K562 (cell line): ENCODE data around the gene PRKAG2. TPM values are rescaled to one million over a fixed set of nuclear protein-coding genes. Genes with fewer than 3 reads are reported as not detected.

Experiments
- ADNP ChIP-seq: fragments of 200-800 bp; sonication (Bioruptor generic); IDR thresholded peaks from 2 replicates; pipeline ENCODE4 v1.6.1; 2016; ENCODE audit warnings: missing genetic modification characterization, missing compliant biosample characterization
- CEBPB ChIP-seq: fragments of 450-650 bp; IDR thresholded peaks from 2 replicates; pipeline ENCODE4 v1.6.1; 2016; ENCODE audit warnings: missing genetic modification characterization, missing compliant biosample characterization
- ETV5 ChIP-seq: sonication (generic); formaldehyde crosslinking; IDR thresholded peaks from 2 replicates; pipeline ENCODE4 v1.4.0; 2020; ENCODE audit warnings: low read depth, mild to moderate bottlenecking, missing genetic modification reagents
- IFI16 ChIP-seq: fragments of 250-450 bp; sonication (Bioruptor Pico); IDR thresholded peaks from 2 replicates; pipeline ENCODE4 v2.1.2; 2022; ENCODE audit warnings: mild to moderate bottlenecking, inconsistent platforms
- REST ChIP-seq, 2 experiments: fragments of 450-650 bp; formaldehyde crosslinking in 1 of 2; IDR thresholded peaks; 2 replicates each; pipeline versions ENCODE4 v1.4.0 to v1.6.1; 2014 to 2020; ENCODE audit warnings: mild to moderate bottlenecking in 2 of 2, borderline replicate concordance in 1 of 2, low read depth in 1 of 2
- RNF219 ChIP-seq: fragments of 250-450 bp; sonication (Bioruptor Pico); IDR thresholded peaks from 2 replicates; pipeline ENCODE4 v1.5.0; 2022; ENCODE audit warnings: mild to moderate bottlenecking
- STAT5B ChIP-seq: fragments of 250-450 bp; sonication (Bioruptor Pico); IDR thresholded peaks from 2 replicates; pipeline ENCODE4 v1.8.0; 2021; ENCODE audit warnings: mild to moderate bottlenecking, inconsistent platforms
- TBP ChIP-seq: optimal IDR thresholded peaks from 2 replicates; pipeline ENCODE3; 2011; ENCODE audit warnings: low read depth, low read length, improper control_type of control experiment
- THAP12 ChIP-seq: fragments of 250-450 bp; sonication (Bioruptor Pico); IDR thresholded peaks from 2 replicates; pipeline ENCODE4 v1.9.0; 2021; ENCODE audit warnings: mild to moderate bottlenecking, inconsistent platforms
- polyA plus RNA-seq, 8 experiments: library from polyadenylated mRNA; depleted of rRNA in 4 of 8; stranded (reverse) in 5 of 8; unstranded in 3 of 8; fragments of >200 nt; fragmentation: Nextera tagmentation in 2 of 8; fragmentation: Illumina TruSeq in 1 of 8; extraction: Ambion mirVana in 2 of 8; extraction: Trizol in 1 of 8; gene quantifications; 2 replicates each; pipeline versions ENCODE4 v1.2.1 to v1.2.3, GENCODE V29; 2011 to 2014; ENCODE audit warnings: inconsistent platforms in 1 of 8, missing spikeins in 1 of 8
- total RNA-seq, 7 experiments: library from RNA; depleted of rRNA in 6 of 7; stranded (reverse); fragments of >200 nt in 6 of 7; fragmentation: Illumina TruSeq in 2 of 7; extraction: Trizol in 2 of 7; gene quantifications; 2 replicates each; pipeline versions ENCODE4 v1.2.1 to v1.2.3, GENCODE V29; 2011 to 2021; ENCODE audit warnings: low replicate concordance in 1 of 7
- TF ChIP-seq, protein P1 (sequence below): fragments of 450-650 bp; IDR thresholded peaks from 2 replicates; pipeline ENCODE4 v1.6.1; 2016

PRKAG2 gene
- total and polyA plus RNA-seq, 9 of the 15 experiments (the other 6 are each of a cell fraction or from before 2014, with no cell fraction given) = 0.99 to 5.6 (median 3.3) TPM

DNA sequence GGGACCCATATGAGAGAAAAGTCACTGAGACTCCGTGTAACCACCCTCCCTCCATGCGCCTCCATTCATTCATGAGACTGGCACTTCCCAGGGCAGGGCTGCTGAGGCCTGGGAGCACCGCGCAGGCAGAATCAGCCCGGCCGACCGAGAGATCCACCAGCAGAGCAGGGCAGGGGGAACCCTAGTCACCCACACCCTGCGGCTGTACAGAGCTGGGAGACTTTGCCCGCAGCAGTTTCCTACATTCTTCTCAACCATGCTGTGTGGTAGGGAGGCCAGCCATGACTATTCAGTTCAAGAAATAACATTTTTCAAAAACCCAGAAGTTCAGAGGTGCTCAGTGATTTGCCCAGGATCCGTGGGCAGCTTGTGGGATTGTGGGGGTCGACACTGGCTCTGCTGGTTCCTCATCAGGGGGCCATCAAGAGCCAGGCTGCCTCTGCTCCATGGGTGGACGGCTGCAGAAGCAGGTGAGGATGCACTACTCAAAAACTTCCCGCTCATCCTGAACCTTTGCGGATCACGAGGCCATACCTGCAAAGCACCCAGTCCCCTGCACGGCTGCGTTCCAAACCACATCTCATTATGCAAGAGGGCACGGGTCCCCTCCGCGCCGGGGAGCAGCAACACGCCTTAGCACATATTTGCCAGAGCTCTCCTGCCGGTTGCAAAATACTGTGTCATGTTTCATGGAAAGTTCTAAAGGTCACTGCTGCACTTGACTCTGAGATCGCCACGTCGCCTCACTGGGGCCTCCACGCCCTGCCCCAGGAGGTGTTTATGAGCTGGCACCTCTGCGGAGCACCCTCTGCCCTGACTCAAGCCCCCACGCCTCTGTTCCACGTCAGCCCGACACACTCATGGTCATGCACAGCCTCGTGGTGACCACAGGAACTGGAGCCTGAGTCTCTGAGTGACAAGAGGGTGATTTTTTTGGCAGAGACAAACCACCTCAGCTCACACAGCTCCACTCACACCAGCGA is 132.0 kb downstream of the PRKAG2 start (continued):
- TF ChIP-seq REST (IDR thresholded peaks at IDR 0.05; ENCODE audit: borderline replicate concordance) (peak; percentile 23; the same call in 1 of the 2 replicates), REST (CRISPR knock-in tag; IDR thresholded peaks at IDR 0.05; ENCODE audit: low read depth) (no peak), RNF219 (CRISPR knock-in tag) (no peak), STAT5B (CRISPR knock-in tag) (no peak), THAP12 (CRISPR knock-in tag) (no peak), TBP (no peak), CEBPB (tag) (peak; percentile 73), ADNP (tag) (no peak), IFI16 (no peak), ETV5 (CRISPR knock-in tag) (no peak; the same call in 1 of the 2 replicates)
- TF ChIP-seq, protein P1, sequence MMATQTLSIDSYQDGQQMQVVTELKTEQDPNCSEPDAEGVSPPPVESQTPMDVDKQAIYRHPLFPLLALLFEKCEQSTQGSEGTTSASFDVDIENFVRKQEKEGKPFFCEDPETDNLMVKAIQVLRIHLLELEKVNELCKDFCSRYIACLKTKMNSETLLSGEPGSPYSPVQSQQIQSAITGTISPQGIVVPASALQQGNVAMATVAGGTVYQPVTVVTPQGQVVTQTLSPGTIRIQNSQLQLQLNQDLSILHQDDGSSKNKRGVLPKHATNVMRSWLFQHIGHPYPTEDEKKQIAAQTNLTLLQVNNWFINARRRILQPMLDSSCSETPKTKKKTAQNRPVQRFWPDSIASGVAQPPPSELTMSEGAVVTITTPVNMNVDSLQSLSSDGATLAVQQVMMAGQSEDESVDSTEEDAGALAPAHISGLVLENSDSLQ = peak; percentile 82
